Liver (tissue), 9 donors: ENCODE data around the gene CFP. TPM values are rescaled to one million over a fixed set of nuclear protein-coding genes. Genes with fewer than 3 reads are reported as not detected.
"Not testable (repeated sequence)": the region's sequence is repeated elsewhere in the genome, so short reads cannot be mapped to it uniquely, and the experiment has no call there.

ENCODE experiments used
- DNase-seq: peaks from one replicate; pipeline ENCODE4 v3.0.0-alpha.2; 2017; ENCODE audit warnings: low spot score
- H3K27ac ChIP-seq, 2 donors: one replicate each; pipeline ENCODE4 v1.7.0; 2013; ENCODE audit warnings: inconsistent platforms in 2 of 2, low read length in 2 of 2, control low read depth in 1 of 2, low read depth in 1 of 2, mild to moderate bottlenecking in 1 of 2
- H3K27me3 ChIP-seq, 4 donors: one replicate each; pipeline versions ENCODE4 v1.6.1 to v1.7.0; 2013; ENCODE audit warnings: low read length in 3 of 4, inconsistent platforms in 1 of 4, mild to moderate bottlenecking in 1 of 4, moderate library complexity in 1 of 4; ENCODE audit not compliant: control insufficient read depth in 4 of 4, insufficient read depth in 4 of 4
- H3K36me3 ChIP-seq, 4 donors: one replicate each; pipeline versions ENCODE4 v1.6.1 to v1.7.0; 2013; ENCODE audit warnings: low read length in 3 of 4, mild to moderate bottlenecking in 3 of 4, low read depth in 1 of 4, moderate library complexity in 1 of 4; ENCODE audit not compliant: control insufficient read depth in 4 of 4, insufficient read depth in 3 of 4
- H3K4me1 ChIP-seq, 4 donors: one replicate each; pipeline versions ENCODE4 v1.6.1 to v1.7.0; 2013; ENCODE audit warnings: low read length in 3 of 4, mild to moderate bottlenecking in 3 of 4, moderate library complexity in 1 of 4; ENCODE audit not compliant: control insufficient read depth in 4 of 4, insufficient read depth in 4 of 4
- H3K4me3 ChIP-seq, 3 donors: one replicate each; pipeline versions ENCODE4 v1.6.1 to v1.7.0; 2013; ENCODE audit warnings: low read length in 3 of 3, control low read depth in 1 of 3, low read depth in 1 of 3, mild to moderate bottlenecking in 1 of 3
- H3K9ac ChIP-seq, 2 donors: one replicate each; pipeline ENCODE4 v1.7.0; 2013; ENCODE audit warnings: low read length in 2 of 2, mild to moderate bottlenecking in 2 of 2, moderate library complexity in 2 of 2, control low read depth in 1 of 2, low read depth in 1 of 2
- H3K9me3 ChIP-seq, 4 donors: one replicate each; pipeline versions ENCODE4 v1.6.1 to v1.7.0; 2013; ENCODE audit warnings: low read length in 3 of 4; ENCODE audit not compliant: control insufficient read depth in 4 of 4
- EGR1 ChIP-seq, 2 donors: IDR thresholded peaks; 2 replicates each; pipeline ENCODE4 v1.6.1; 2016 to 2018; ENCODE audit warnings: antibody characterized with exemption in 2 of 2, low read depth in 2 of 2
- FOXA1 ChIP-seq: IDR thresholded peaks from 2 replicates; pipeline ENCODE4 v1.6.1; 2016; ENCODE audit warnings: antibody characterized with exemption
- FOXA2 ChIP-seq: IDR thresholded peaks from 2 replicates; pipeline ENCODE4 v1.6.1; 2016; ENCODE audit warnings: antibody characterized with exemption
- GABPA ChIP-seq, 2 donors: IDR thresholded peaks in 1 of 2; conservative IDR thresholded peaks in 1 of 2; 2 replicates each; pipeline ENCODE4 v1.6.1; 2016; ENCODE audit warnings: antibody characterized with exemption in 2 of 2, mild to moderate bottlenecking in 1 of 2, moderate library complexity in 1 of 2
- HNF4A ChIP-seq, 2 donors: conservative IDR thresholded peaks; 2 replicates each; pipeline ENCODE4 v1.6.1; 2016; ENCODE audit warnings: antibody characterized with exemption in 2 of 2, mild to moderate bottlenecking in 2 of 2
- HNF4G ChIP-seq: IDR thresholded peaks from 2 replicates; pipeline ENCODE4 v1.6.1; 2016; ENCODE audit warnings: antibody characterized with exemption
- JUND ChIP-seq, 2 donors: IDR thresholded peaks; 2 replicates each; pipeline ENCODE4 v1.6.1; 2016; ENCODE audit warnings: antibody characterized with exemption in 2 of 2
- NR2F2 ChIP-seq: IDR thresholded peaks from 2 replicates; pipeline ENCODE4 v1.6.1; 2016; ENCODE audit warnings: antibody characterized with exemption
- RAD21 ChIP-seq, 2 donors: IDR thresholded peaks; 2 replicates each; pipeline ENCODE4 v1.6.1; 2016; ENCODE audit warnings: antibody characterized with exemption in 2 of 2, mild to moderate bottlenecking in 2 of 2
- RXRA ChIP-seq, 2 donors: IDR thresholded peaks; 2 replicates each; pipeline ENCODE4 v1.6.1; 2017 to 2018; ENCODE audit warnings: antibody characterized with exemption in 2 of 2, mild to moderate bottlenecking in 1 of 2
- SP1 ChIP-seq: IDR thresholded peaks from 2 replicates; pipeline ENCODE4 v1.6.1; 2018; ENCODE audit warnings: antibody characterized with exemption, mild to moderate bottlenecking
- TAF1 ChIP-seq: conservative IDR thresholded peaks from 2 replicates; pipeline ENCODE4 v1.6.1; 2016; ENCODE audit warnings: antibody characterized with exemption, mild to moderate bottlenecking
- YY1 ChIP-seq: IDR thresholded peaks from 2 replicates; pipeline ENCODE4 v1.6.1; 2016; ENCODE audit warnings: antibody characterized with exemption, mild to moderate bottlenecking
- WGBS: extraction: QIAGEN DNeasy Blood & Tissue Kit; methylation state at CpG from one replicate; pipeline ENCODE4 v1.1.7; 2013; 5-methylcytosine and 5-hydroxymethylcytosine counted together
- polyA plus RNA-seq, 2 donors: library from polyadenylated mRNA; stranded (reverse) in 1 of 2; unstranded in 1 of 2; fragments of 200-250 nt in 1 of 2; fragments of >200 nt in 1 of 2; fragmentation: Nextera tagmentation in 1 of 2; extraction: Ambion mirVana in 1 of 2; gene quantifications; one replicate each; pipeline versions ENCODE4 v1.2.1 to v1.2.3, GENCODE V29; 2013 to 2015
- total RNA-seq, 2 donors: library from RNA; depleted of rRNA; stranded (reverse); fragments of >200 nt; gene quantifications; one replicate each; pipeline ENCODE4 v1.2.3, GENCODE V29; 2014
- TF ChIP-seq, protein P1 (sequence below): IDR thresholded peaks from 2 replicates; pipeline ENCODE4 v1.6.1; 2016; ENCODE audit warnings: antibody characterized with exemption
- TF ChIP-seq, protein P2 (sequence below): fragments of 150-350 bp; IDR thresholded peaks from 2 replicates; pipeline ENCODE4 v1.5.1; 2017; ENCODE audit warnings: improper control_type of control experiment, low read depth, low read length; ENCODE audit not compliant: missing input control
- TF ChIP-seq, protein P3 (sequence below): IDR thresholded peaks from 2 replicates; pipeline ENCODE4 v1.6.1; 2016; ENCODE audit warnings: antibody characterized with exemption
- TF ChIP-seq, protein P4 (sequence below): IDR thresholded peaks from 2 replicates; pipeline ENCODE4 v1.6.1; 2016; ENCODE audit warnings: antibody characterized with exemption
- TF ChIP-seq, protein P5 (sequence below): IDR thresholded peaks from 2 replicates; pipeline ENCODE4 v1.6.1; 2016; ENCODE audit warnings: antibody characterized with exemption, mild to moderate bottlenecking
- donor health status: healthy.
- donor health status: healthy.
- donor health status: healthy.
- donor health status: healthy.
- donor health status: healthy.

Gene CFP
- total and polyA plus RNA-seq, 4 donors: 10.0 to 26.0 (median 16.6) TPM

DNA sequence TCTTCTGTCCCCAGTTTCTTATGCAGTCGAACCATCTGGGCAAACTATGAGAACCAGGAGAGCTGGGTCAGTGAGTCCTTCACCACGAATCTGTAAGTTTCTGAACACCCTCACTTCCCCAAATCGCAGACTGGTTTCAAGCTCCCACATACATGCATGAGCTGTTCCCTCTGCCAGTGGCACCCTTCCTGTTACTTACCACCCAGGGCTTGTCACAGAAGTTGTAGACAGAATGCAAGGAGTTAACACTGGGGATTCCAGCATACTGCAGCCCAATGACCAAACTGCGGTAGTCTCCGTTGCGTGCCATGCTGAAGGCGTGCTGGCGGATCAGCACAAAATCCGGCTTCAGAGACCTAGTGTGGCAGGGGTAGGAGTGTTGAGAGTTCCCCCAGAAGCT, 24.7 kb downstream of the CFP start:
- DNase-seq: no peak
- Histone ChIP-seq H3K9ac (no peak overlapping the region), H3K9me3 (no peaks in the 10 kb centered on the region), H3K36me3 (no peaks in the 10 kb centered on the region), H3K27me3 (no peaks in the 10 kb centered on the region), H3K4me3 (no peak overlapping the region), H3K27ac (no peak overlapping the region), H3K4me1 (no peaks in the 10 kb centered on the region)
- 70% methylated on average over 9 of the region's 9 CpGs for WGBS
- TF ChIP-seq, protein P1, sequence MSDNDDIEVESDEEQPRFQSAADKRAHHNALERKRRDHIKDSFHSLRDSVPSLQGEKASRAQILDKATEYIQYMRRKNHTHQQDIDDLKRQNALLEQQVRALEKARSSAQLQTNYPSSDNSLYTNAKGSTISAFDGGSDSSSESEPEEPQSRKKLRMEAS: no peak
- TF ChIP-seq RXRA (IDR thresholded peaks at IDR 0.05) (no peak), TAF1 (no peak), NR2F2 (no peak), JUND (IDR thresholded peaks at IDR 0.05) (no peak), YY1 (no peak), EGR1 (IDR thresholded peaks at IDR 0.05; ENCODE audit: low read depth in 2 of 2) (no peak), RAD21 (IDR thresholded peaks at IDR 0.05) (no peak), FOXA2 (no peak), HNF4A (conservative IDR thresholded peaks at IDR 0.05) (no peak), GABPA (IDR thresholded peaks at IDR 0.05 in 1 of 2, conservative IDR thresholded peaks at IDR 0.05 in 1 of 2) (no peak), FOXA1 (no peak), HNF4G (no peak), SP1 (no peak)
- TF ChIP-seq, protein P2, sequence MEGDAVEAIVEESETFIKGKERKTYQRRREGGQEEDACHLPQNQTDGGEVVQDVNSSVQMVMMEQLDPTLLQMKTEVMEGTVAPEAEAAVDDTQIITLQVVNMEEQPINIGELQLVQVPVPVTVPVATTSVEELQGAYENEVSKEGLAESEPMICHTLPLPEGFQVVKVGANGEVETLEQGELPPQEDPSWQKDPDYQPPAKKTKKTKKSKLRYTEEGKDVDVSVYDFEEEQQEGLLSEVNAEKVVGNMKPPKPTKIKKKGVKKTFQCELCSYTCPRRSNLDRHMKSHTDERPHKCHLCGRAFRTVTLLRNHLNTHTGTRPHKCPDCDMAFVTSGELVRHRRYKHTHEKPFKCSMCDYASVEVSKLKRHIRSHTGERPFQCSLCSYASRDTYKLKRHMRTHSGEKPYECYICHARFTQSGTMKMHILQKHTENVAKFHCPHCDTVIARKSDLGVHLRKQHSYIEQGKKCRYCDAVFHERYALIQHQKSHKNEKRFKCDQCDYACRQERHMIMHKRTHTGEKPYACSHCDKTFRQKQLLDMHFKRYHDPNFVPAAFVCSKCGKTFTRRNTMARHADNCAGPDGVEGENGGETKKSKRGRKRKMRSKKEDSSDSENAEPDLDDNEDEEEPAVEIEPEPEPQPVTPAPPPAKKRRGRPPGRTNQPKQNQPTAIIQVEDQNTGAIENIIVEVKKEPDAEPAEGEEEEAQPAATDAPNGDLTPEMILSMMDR: no peak
- TF ChIP-seq, protein P3, sequence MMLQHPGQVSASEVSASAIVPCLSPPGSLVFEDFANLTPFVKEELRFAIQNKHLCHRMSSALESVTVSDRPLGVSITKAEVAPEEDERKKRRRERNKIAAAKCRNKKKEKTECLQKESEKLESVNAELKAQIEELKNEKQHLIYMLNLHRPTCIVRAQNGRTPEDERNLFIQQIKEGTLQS: no peak
- TF ChIP-seq, protein P4, sequence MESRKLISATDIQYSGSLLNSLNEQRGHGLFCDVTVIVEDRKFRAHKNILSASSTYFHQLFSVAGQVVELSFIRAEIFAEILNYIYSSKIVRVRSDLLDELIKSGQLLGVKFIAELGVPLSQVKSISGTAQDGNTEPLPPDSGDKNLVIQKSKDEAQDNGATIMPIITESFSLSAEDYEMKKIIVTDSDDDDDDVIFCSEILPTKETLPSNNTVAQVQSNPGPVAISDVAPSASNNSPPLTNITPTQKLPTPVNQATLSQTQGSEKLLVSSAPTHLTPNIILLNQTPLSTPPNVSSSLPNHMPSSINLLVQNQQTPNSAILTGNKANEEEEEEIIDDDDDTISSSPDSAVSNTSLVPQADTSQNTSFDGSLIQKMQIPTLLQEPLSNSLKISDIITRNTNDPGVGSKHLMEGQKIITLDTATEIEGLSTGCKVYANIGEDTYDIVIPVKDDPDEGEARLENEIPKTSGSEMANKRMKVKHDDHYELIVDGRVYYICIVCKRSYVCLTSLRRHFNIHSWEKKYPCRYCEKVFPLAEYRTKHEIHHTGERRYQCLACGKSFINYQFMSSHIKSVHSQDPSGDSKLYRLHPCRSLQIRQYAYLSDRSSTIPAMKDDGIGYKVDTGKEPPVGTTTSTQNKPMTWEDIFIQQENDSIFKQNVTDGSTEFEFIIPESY: no peak
- TF ChIP-seq, protein P5, sequence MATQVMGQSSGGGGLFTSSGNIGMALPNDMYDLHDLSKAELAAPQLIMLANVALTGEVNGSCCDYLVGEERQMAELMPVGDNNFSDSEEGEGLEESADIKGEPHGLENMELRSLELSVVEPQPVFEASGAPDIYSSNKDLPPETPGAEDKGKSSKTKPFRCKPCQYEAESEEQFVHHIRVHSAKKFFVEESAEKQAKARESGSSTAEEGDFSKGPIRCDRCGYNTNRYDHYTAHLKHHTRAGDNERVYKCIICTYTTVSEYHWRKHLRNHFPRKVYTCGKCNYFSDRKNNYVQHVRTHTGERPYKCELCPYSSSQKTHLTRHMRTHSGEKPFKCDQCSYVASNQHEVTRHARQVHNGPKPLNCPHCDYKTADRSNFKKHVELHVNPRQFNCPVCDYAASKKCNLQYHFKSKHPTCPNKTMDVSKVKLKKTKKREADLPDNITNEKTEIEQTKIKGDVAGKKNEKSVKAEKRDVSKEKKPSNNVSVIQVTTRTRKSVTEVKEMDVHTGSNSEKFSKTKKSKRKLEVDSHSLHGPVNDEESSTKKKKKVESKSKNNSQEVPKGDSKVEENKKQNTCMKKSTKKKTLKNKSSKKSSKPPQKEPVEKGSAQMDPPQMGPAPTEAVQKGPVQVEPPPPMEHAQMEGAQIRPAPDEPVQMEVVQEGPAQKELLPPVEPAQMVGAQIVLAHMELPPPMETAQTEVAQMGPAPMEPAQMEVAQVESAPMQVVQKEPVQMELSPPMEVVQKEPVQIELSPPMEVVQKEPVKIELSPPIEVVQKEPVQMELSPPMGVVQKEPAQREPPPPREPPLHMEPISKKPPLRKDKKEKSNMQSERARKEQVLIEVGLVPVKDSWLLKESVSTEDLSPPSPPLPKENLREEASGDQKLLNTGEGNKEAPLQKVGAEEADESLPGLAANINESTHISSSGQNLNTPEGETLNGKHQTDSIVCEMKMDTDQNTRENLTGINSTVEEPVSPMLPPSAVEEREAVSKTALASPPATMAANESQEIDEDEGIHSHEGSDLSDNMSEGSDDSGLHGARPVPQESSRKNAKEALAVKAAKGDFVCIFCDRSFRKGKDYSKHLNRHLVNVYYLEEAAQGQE: no peak

DNA sequence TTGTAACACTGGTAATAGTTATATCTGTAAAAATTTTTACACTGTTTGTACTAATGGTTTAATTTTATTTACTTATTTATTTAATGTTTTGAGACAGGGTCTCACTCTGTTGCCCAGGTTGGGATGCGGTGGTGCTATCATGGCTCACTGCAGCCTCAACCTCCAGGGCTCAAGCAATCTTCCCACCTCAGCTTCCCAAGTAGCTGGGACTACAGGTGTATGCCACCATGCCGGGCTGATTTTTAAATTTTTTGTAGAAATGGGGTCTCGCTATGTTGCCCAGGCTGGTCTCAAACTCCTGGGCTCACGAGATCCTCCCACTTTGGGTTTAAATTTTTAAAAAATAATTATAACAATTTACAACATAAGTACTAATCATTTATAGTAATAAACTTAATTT, 26.6 kb downstream of the CFP start:
- not testable (repeated sequence) for H3K4me3 ChIP-seq, H3K9ac ChIP-seq, H3K9me3 ChIP-seq, H3K4me1 ChIP-seq, H3K27ac ChIP-seq, DNase-seq, H3K27me3 ChIP-seq, H3K36me3 ChIP-seq
- WGBS: 97% methylated on average over 4 of the region's 4 CpGs
